ENCODE measurements around the gene RNF121. TPM values are rescaled to one million over a fixed set of nuclear protein-coding genes. Genes with fewer than 3 reads are reported as not detected.

Gene RNF121
- total RNA-seq, 2 experiments from 2014 or later = 28.7 to 29.5 TPM

GRCh38 chr11:71963468-71963867 is 34.6 kb downstream of the RNF121 start:
- intact Hi-C loops (cut with DNase I, micrococcal nuclease) = loop anchor here in 1 of 2 experiments (2.0 kb wide), 1 partner anchor 35 kb away; the partner anchor contains the start of genes RNF121 and XNDC1N
- peaks cover 2% of the 10 kb centered on the region for H3K9me3 Mint-ChIP-seq (ENCODE audit: low read depth)
- DNase-seq = no peak
- ChIA-PET POLR2A (no interaction called here), CTCF (no interaction called here)
- no peak overlapping the region for H3K4me3 Mint-ChIP-seq
- no peak for ATAC-seq
- peaks cover 25% of the 10 kb centered on the region for H3K4me1 Mint-ChIP-seq
- H3K36me3 Mint-ChIP-seq (ENCODE audit: low read depth) = peaks cover 32% of the 10 kb centered on the region
- H3K27me3 Mint-ChIP-seq = no peaks in the 10 kb centered on the region
- H3K27ac Mint-ChIP-seq = no peak overlapping the region

GRCh38 chr11:71964641-71965040 is 35.8 kb downstream of the RNF121 start:
- intact Hi-C loops (cut with DNase I, micrococcal nuclease) = no loop called here
- H3K27me3 Mint-ChIP-seq = no peaks in the 10 kb centered on the region
- ATAC-seq = no peak
- CTCF ChIA-PET = interaction anchor here (0.8 to 3.4 kb wide), 2 partner anchors 13 to 15 kb away, joined by 4 to 20 read pairs; no protein-coding TSS in a partner anchor
- H3K27ac Mint-ChIP-seq = no peak overlapping the region
- H3K36me3 Mint-ChIP-seq (ENCODE audit: low read depth) = peaks cover 33% of the 10 kb centered on the region
- no peak overlapping the region for H3K4me3 Mint-ChIP-seq
- peaks cover 2% of the 10 kb centered on the region for H3K9me3 Mint-ChIP-seq (ENCODE audit: low read depth)
- DNase-seq = no peak
- H3K4me1 Mint-ChIP-seq = peaks cover 25% of the 10 kb centered on the region
- POLR2A ChIA-PET = no interaction called here

GRCh38 chr11:71971680-71972079 is 42.8 kb downstream of the RNF121 start:
- Mint-ChIP-seq H3K27ac (peak overlapping the region; percentile 11), H3K9me3 (ENCODE audit: low read depth) (no peaks in the 10 kb centered on the region), H3K27me3 (no peaks in the 10 kb centered on the region), H3K36me3 (ENCODE audit: low read depth) (peaks cover 17% of the 10 kb centered on the region), H3K4me3 (no peak overlapping the region), H3K4me1 (peaks cover 2% of the 10 kb centered on the region)
- POLR2A ChIA-PET = no interaction called here
- DNase-seq (no peak), ATAC-seq (no peak)
- intact Hi-C loops (cut with DNase I, micrococcal nuclease) = loop anchor here in 1 of 2 experiments (5.0 kb wide), 1 partner anchor 46 kb away; no protein-coding TSS in a partner anchor
- CTCF ChIA-PET = no interaction called here

GRCh38 chr11:71976551-71976950 is 47.7 kb downstream of the RNF121 start:
- POLR2A ChIA-PET = no interaction called here
- Mint-ChIP-seq H3K36me3 (ENCODE audit: low read depth) (peaks cover 13% of the 10 kb centered on the region), H3K27ac (no peak overlapping the region), H3K4me3 (no peak overlapping the region), H3K9me3 (ENCODE audit: low read depth) (no peaks in the 10 kb centered on the region), H3K27me3 (no peaks in the 10 kb centered on the region), H3K4me1 (peaks cover 2% of the 10 kb centered on the region)
- no peak for DNase-seq
- CTCF ChIA-PET = interaction anchor here (0.6 to 3.1 kb wide), 15 partner anchors 9 to 471 kb away, joined by 3 to 31 read pairs (median 4); partner anchors contain the start of genes IL18BP, RNF121 and XNDC1N
- intact Hi-C loops (cut with DNase I, micrococcal nuclease) = loop anchor here (2.0 to 5.0 kb wide), 5 partner anchors 116 to 456 kb away; partner anchors contain the start of gene CLPB (in 1 of the 2)
- ATAC-seq = no peak

- Mint-ChIP-seq H3K4me1 (peaks cover 2% of the 10 kb centered on the region), H3K27ac (no peak overlapping the region), H3K27me3 (no peaks in the 10 kb centered on the region), H3K9me3 (ENCODE audit: low read depth) (no peaks in the 10 kb centered on the region), H3K4me3 (no peak overlapping the region), H3K36me3 (ENCODE audit: low read depth) (peaks cover 8% of the 10 kb centered on the region)
- CTCF ChIA-PET = interaction anchor here (0.7 to 3.1 kb wide), 25 partner anchors 8 to 494 kb away, joined by 3 to 31 read pairs (median 4); partner anchors contain the start of genes IL18BP, RNF121 and XNDC1N
- DNase-seq (no peak), ATAC-seq (no peak)
- intact Hi-C loops (cut with DNase I, micrococcal nuclease) = loop anchor here (1.0 to 5.0 kb wide), 6 partner anchors 114 to 455 kb away; partner anchors contain the start of gene CLPB (in 1 of the 2)
- POLR2A ChIA-PET = no interaction called here
Observed at GRCh38 chr11:71977090-71977489, 48.2 kb downstream of the RNF121 start.

- CTCF ChIA-PET = interaction anchor here (0.6 to 3.1 kb wide), 31 partner anchors 9 to 493 kb away, joined by 3 to 31 read pairs (median 4); partner anchors contain the start of genes IL18BP, RNF121 and XNDC1N
- no peak overlapping the region for H3K27ac Mint-ChIP-seq
- no peaks in the 10 kb centered on the region for H3K27me3 Mint-ChIP-seq
- ATAC-seq = peak; percentile 63
- no peak overlapping the region for H3K4me3 Mint-ChIP-seq
- no peaks in the 10 kb centered on the region for H3K9me3 Mint-ChIP-seq (ENCODE audit: low read depth)
- peak; percentile 69 for DNase-seq
- intact Hi-C loops (cut with DNase I, micrococcal nuclease) = loop anchor here (1.0 to 5.0 kb wide), 6 partner anchors 113 to 454 kb away; partner anchors contain the start of gene CLPB (in 1 of the 2)
- POLR2A ChIA-PET = no interaction called here
- peaks cover 9% of the 10 kb centered on the region for H3K36me3 Mint-ChIP-seq (ENCODE audit: low read depth)
- peaks cover 2% of the 10 kb centered on the region for H3K4me1 Mint-ChIP-seq
Observed at GRCh38 chr11:71977743-71978418, 49.0 kb downstream of the RNF121 start.

- no peak for DNase-seq
- ChIA-PET POLR2A (no interaction called here), CTCF (interaction anchor here (0.8 to 3.1 kb wide), 17 partner anchors 8 to 204 kb away, joined by 3 to 31 read pairs (median 4); partner anchors contain the start of gene XNDC1N)
- no peak for ATAC-seq
- Mint-ChIP-seq H3K4me3 (no peak overlapping the region), H3K27ac (no peak overlapping the region), H3K9me3 (ENCODE audit: low read depth) (no peaks in the 10 kb centered on the region), H3K4me1 (peaks cover 2% of the 10 kb centered on the region), H3K36me3 (ENCODE audit: low read depth) (peaks cover 9% of the 10 kb centered on the region), H3K27me3 (no peaks in the 10 kb centered on the region)
- intact Hi-C loops (cut with DNase I, micrococcal nuclease) = loop anchor here (5.0 kb wide), 4 partner anchors 113 to 453 kb away; partner anchors contain the start of gene CLPB (in 1 of the 2)
Observed at GRCh38 chr11:71979094-71979493, 50.2 kb downstream of the RNF121 start.

- no peak for DNase-seq
- no peak overlapping the region for H3K27ac Mint-ChIP-seq
- ChIA-PET POLR2A (no interaction called here), CTCF (interaction anchor here (0.8 to 3.1 kb wide), 12 partner anchors 8 to 115 kb away, joined by 3 to 31 read pairs (median 6); no protein-coding TSS in a partner anchor)
- ATAC-seq = no peak
- H3K9me3 Mint-ChIP-seq (ENCODE audit: low read depth) = no peaks in the 10 kb centered on the region
- intact Hi-C loops (cut with DNase I, micrococcal nuclease) = loop anchor here (5.0 kb wide), 4 partner anchors 113 to 453 kb away; partner anchors contain the start of gene CLPB (in 1 of the 2)
- H3K4me3 Mint-ChIP-seq = no peak overlapping the region
- no peaks in the 10 kb centered on the region for H3K27me3 Mint-ChIP-seq
- peaks cover 7% of the 10 kb centered on the region for H3K36me3 Mint-ChIP-seq (ENCODE audit: low read depth)
- peaks cover 2% of the 10 kb centered on the region for H3K4me1 Mint-ChIP-seq
Observed at GRCh38 chr11:71979602-71980001, 50.8 kb downstream of the RNF121 start.

- POLR2A ChIA-PET = no interaction called here
- peaks cover 3% of the 10 kb centered on the region for H3K4me1 Mint-ChIP-seq
- DNase-seq (no peak), ATAC-seq (peak; percentile 58)
- H3K9me3 Mint-ChIP-seq (ENCODE audit: low read depth) = no peaks in the 10 kb centered on the region
- H3K27ac Mint-ChIP-seq = no peak overlapping the region
- CTCF ChIA-PET = interaction anchor here (0.7 to 3.9 kb wide), 4 partner anchors 8 to 540 kb away, joined by 3 to 31 read pairs (median 4); partner anchors contain the start of gene IL18BP
- no peaks in the 10 kb centered on the region for H3K27me3 Mint-ChIP-seq
- peaks cover 10% of the 10 kb centered on the region for H3K36me3 Mint-ChIP-seq (ENCODE audit: low read depth)
- H3K4me3 Mint-ChIP-seq = no peak overlapping the region
- intact Hi-C loops (cut with DNase I, micrococcal nuclease) = no loop called here
Observed at GRCh38 chr11:71986131-71986530, 57.3 kb downstream of the RNF121 start.

- peaks cover 10% of the 10 kb centered on the region for H3K36me3 Mint-ChIP-seq (ENCODE audit: low read depth)
- ATAC-seq (no peak), DNase-seq (no peak)
- ChIA-PET POLR2A (no interaction called here), CTCF (interaction anchor here (0.9 to 3.9 kb wide), 2 partner anchors 9 to 44 kb away, joined by 3 to 31 read pairs; no protein-coding TSS in a partner anchor)
- H3K27ac Mint-ChIP-seq = no peak overlapping the region
- H3K27me3 Mint-ChIP-seq = no peaks in the 10 kb centered on the region
- intact Hi-C loops (cut with DNase I, micrococcal nuclease) = no loop called here
- no peaks in the 10 kb centered on the region for H3K9me3 Mint-ChIP-seq (ENCODE audit: low read depth)
- H3K4me3 Mint-ChIP-seq = no peak overlapping the region
- peaks cover 6% of the 10 kb centered on the region for H3K4me1 Mint-ChIP-seq
Observed at GRCh38 chr11:71987521-71987920, 58.7 kb downstream of the RNF121 start.

GRCh38 chr11:71988050-71988449 is 59.2 kb downstream of the RNF121 start:
- intact Hi-C loops (cut with DNase I, micrococcal nuclease) = no loop called here
- Mint-ChIP-seq H3K27me3 (no peaks in the 10 kb centered on the region), H3K9me3 (ENCODE audit: low read depth) (no peaks in the 10 kb centered on the region), H3K27ac (no peak overlapping the region), H3K36me3 (ENCODE audit: low read depth) (peaks cover 12% of the 10 kb centered on the region), H3K4me3 (no peak overlapping the region), H3K4me1 (peaks cover 6% of the 10 kb centered on the region)
- ChIA-PET CTCF (interaction anchor here (0.6 to 3.9 kb wide), 3 partner anchors 10 to 43 kb away, joined by 3 to 31 read pairs (median 3); no protein-coding TSS in a partner anchor), POLR2A (no interaction called here)
- DNase-seq (no peak), ATAC-seq (no peak)
